ENCODE data around the gene LRRC32. TPM values are rescaled to one million over a fixed set of nuclear protein-coding genes. Genes with fewer than 3 reads are reported as not detected.

Gene LRRC32
- total RNA-seq, 1 experiment from 2014 or later, result 0.46 TPM

DNA sequence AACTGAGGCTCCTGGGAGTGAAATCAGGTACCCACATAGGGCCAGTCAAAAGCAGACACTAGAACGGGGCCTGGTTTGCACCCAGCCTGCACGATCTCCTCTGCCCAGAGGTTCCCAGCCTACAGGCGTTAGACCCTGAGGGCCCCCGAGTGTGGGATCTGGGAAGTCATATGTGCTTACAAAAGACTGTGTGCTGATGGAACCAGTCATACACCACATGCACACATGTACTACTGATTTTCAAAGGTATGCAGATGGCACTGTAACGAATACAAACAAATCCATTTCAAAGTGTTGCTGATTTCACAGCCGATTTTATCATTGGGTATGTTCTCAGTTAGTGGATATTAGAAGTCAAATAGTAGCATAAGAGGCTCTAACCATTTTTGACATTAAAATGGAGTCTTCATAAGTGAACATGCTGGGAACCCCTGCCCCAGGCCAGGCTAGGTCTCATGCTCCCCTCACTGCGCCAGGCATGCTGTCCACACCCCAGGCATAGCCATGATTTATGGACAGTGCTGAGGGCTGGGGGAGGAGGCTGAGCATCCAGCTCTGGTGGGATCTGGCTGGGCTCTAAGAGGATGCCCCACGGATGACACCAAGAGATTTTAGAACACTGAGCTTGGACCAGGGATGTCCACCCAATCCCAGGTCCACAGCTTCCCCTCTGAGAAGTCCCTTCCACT lies 38.6 kb upstream of the LRRC32 start:
- no peak overlapping the region for H2BK20ac ChIP-seq (ENCODE audit: low read depth, low read length, poor library complexity, severe bottlenecking)
- no peaks in the 10 kb centered on the region for H3K23me2 ChIP-seq (ENCODE audit: insufficient read length, low read depth, low read length, poor library complexity, severe bottlenecking)
- no peak overlapping the region for H3K14ac ChIP-seq (ENCODE audit: insufficient read depth, low read length)
- no peak overlapping the region for H4K91ac ChIP-seq (ENCODE audit: insufficient read length, low read depth, low read length)
- DNase-seq, result no peak
- H3K56ac ChIP-seq (ENCODE audit: insufficient read length, low read depth, low read length), result no peak overlapping the region
- no peaks in the 10 kb centered on the region for H3K79me2 ChIP-seq (ENCODE audit: insufficient read depth, low read length)
- H3K18ac ChIP-seq (ENCODE audit: insufficient read length, low read depth, low read length), result no peak overlapping the region
- H3K27me3 ChIP-seq (ENCODE audit: insufficient read depth, low read length), result no peaks in the 10 kb centered on the region
- H3K4me3 Mint-ChIP-seq, result no peak overlapping the region
- H3K27ac ChIP-seq (ENCODE audit: insufficient read length, low read depth, low read length), result no peak overlapping the region
- peak overlapping the region in 1 of 3 experiments; percentile 77; a peak in 1 of 7 replicates for H3K27ac Mint-ChIP-seq
- TF ChIP-seq, protein P1, sequence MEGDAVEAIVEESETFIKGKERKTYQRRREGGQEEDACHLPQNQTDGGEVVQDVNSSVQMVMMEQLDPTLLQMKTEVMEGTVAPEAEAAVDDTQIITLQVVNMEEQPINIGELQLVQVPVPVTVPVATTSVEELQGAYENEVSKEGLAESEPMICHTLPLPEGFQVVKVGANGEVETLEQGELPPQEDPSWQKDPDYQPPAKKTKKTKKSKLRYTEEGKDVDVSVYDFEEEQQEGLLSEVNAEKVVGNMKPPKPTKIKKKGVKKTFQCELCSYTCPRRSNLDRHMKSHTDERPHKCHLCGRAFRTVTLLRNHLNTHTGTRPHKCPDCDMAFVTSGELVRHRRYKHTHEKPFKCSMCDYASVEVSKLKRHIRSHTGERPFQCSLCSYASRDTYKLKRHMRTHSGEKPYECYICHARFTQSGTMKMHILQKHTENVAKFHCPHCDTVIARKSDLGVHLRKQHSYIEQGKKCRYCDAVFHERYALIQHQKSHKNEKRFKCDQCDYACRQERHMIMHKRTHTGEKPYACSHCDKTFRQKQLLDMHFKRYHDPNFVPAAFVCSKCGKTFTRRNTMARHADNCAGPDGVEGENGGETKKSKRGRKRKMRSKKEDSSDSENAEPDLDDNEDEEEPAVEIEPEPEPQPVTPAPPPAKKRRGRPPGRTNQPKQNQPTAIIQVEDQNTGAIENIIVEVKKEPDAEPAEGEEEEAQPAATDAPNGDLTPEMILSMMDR (conservative IDR thresholded peaks at IDR 0.05), result no peak
- no peak overlapping the region for H3K4me2 ChIP-seq (ENCODE audit: insufficient read depth, insufficient read length, low read length)
- H2AK5ac ChIP-seq (ENCODE audit: insufficient read length, low read length), result no peak overlapping the region
- H4K5ac ChIP-seq (ENCODE audit: insufficient read length, low read depth, low read length), result no peak overlapping the region
- WGBS (ENCODE audit: extremely low coverage, insufficient read length, low lambda C conversion rate), result no CpG with 5 or more reads among the region's 8 CpGs
- no peak overlapping the region for H2BK15ac ChIP-seq (ENCODE audit: low read depth, low read length)
- no peak overlapping the region for H3K4ac ChIP-seq (ENCODE audit: low read depth, low read length)
- no peaks in the 10 kb centered on the region for H4K20me1 ChIP-seq (ENCODE audit: control insufficient read depth, insufficient read depth, insufficient read length)
- H2BK5ac ChIP-seq (ENCODE audit: insufficient read length, low read length), result no peak overlapping the region
- H3K9me3 ChIP-seq (ENCODE audit: control insufficient read depth, low read depth, low read length), result no peaks in the 10 kb centered on the region
- peaks cover 5% of the 10 kb centered on the region for H3K27me3 Mint-ChIP-seq (ENCODE audit: low read depth)
- H3K9me3 Mint-ChIP-seq, result peaks cover 14 to 17% of the 10 kb centered on the region in 2 experiments; a peak in 4 of 5 replicates
- H3K4me1 Mint-ChIP-seq, result peaks cover 12 to 18% of the 10 kb centered on the region in 2 experiments
- peaks cover 2 to 19% (median 6%) of the 10 kb centered on the region in 3 experiments; a peak in 3 of 7 replicates for H3K36me3 Mint-ChIP-seq (ENCODE audit: insufficient read depth in 1 of 3, low read depth in 3 of 3)
- no peak overlapping the region for H2BK12ac ChIP-seq (ENCODE audit: insufficient read length, low read depth, low read length)
- no peak overlapping the region for H2AFZ ChIP-seq (ENCODE audit: low read length)
- no peak overlapping the region for H3K9ac ChIP-seq (ENCODE audit: extremely low read depth, insufficient read length, low read length)
- no peak overlapping the region for H4K8ac ChIP-seq (replicated peaks; ENCODE audit: insufficient read length, low read depth, low read length)
- no peak overlapping the region for H3T11ph ChIP-seq (ENCODE audit: low read length)
- no peak overlapping the region for H2BK120ac ChIP-seq (ENCODE audit: low read depth, low read length, poor library complexity, severe bottlenecking)
- peaks cover 8% of the 10 kb centered on the region for H3K4me1 ChIP-seq (ENCODE audit: insufficient read depth, low read length)
- no peaks in the 10 kb centered on the region for H3K79me1 ChIP-seq (ENCODE audit: insufficient read depth, low read depth, low read length, poor library complexity, severe bottlenecking)
- no peak overlapping the region for H3K23ac ChIP-seq (ENCODE audit: insufficient read length, low read depth, low read length)

Measured in H9 (cell line).